Peyer's patch (tissue), 4 donors: ENCODE measurements around the gene LGALS9C.
"Not testable (repeated sequence)": the region's sequence is repeated elsewhere in the genome, so short reads cannot be mapped to it uniquely, and the experiment has no call there.

Experiments used
- CTCF ChIP-seq, 6 experiments: fragments of 450-650 bp in 4 of 6; fragments of 200-600 bp in 2 of 6; sonication (generic) in 1 of 6; IDR thresholded peaks; one replicate each; pipeline ENCODE4 v1.5.1; 2017 to 2019; ENCODE audit warnings: antibody characterized with exemption in 6 of 6, mild to moderate bottlenecking in 3 of 6, moderate library complexity in 1 of 6
- POLR2A ChIP-seq, 2 donors: fragments of 450-650 bp; IDR thresholded peaks; one replicate each; pipeline ENCODE4 v1.5.1; 2017; ENCODE audit warnings: antibody characterized with exemption in 2 of 2, mild to moderate bottlenecking in 2 of 2, moderate library complexity in 2 of 2

GRCh38 chr17:18469837-18470236 is 6.8 kb upstream of the LGALS9C start:
- TF ChIP-seq CTCF, POLR2A (IDR thresholded peaks at IDR 0.05): not testable (repeated sequence)
